Activated B cell treated with CpG ODN at 0.5 μM for 24 hours (primary cell): ENCODE data around the gene MME. TPM values are rescaled to one million over a fixed set of nuclear protein-coding genes. Genes with fewer than 3 reads are reported as not detected.

Source experiments
- ATAC-seq: fragments of 200-7000 bp; cut with Tn5 transposase; one replicate; pipeline ENCODE4 v1.10.0; 2021; ENCODE audit warnings: low read depth, mild to moderate bottlenecking, moderate library complexity
- CTCF ChIA-PET: fragments of 350-600 bp; sonication (Branson Sonifier 250); formaldehyde crosslinking; loops from one replicate; lab custom pipeline; 2021; ENCODE audit warnings: antibody characterized with exemption; lab: Charles Lee
- POLR2A ChIA-PET: fragments of 350-600 bp; sonication (Branson Sonifier 250); formaldehyde crosslinking; loops from one replicate; lab custom pipeline; 2021; ENCODE audit warnings: antibody characterized with exemption; lab: Charles Lee
- DNase-seq: peaks from one replicate; pipeline ENCODE4 v3.0.0; 2022
- H3K27ac Mint-ChIP-seq: one replicate; pipeline ENCODE4 v1.8.0; 2020; ENCODE audit warnings: mixed read lengths
- H3K27me3 Mint-ChIP-seq: one replicate; pipeline ENCODE4 v1.8.0; 2021; ENCODE audit warnings: mixed read lengths
- H3K36me3 Mint-ChIP-seq: one replicate; pipeline ENCODE4 v1.8.0; 2021; ENCODE audit warnings: low read depth, mixed read lengths
- H3K4me1 Mint-ChIP-seq: one replicate; pipeline ENCODE4 v1.8.0; 2021; ENCODE audit warnings: mixed read lengths
- H3K4me3 Mint-ChIP-seq: one replicate; pipeline ENCODE4 v1.8.0; 2020; ENCODE audit warnings: mild to moderate bottlenecking, mixed read lengths
- H3K9me3 Mint-ChIP-seq: one replicate; pipeline ENCODE4 v1.8.0; 2020; ENCODE audit warnings: mixed read lengths
- intact Hi-C: fragments of 100-400 bp; cut with micrococcal nuclease; formaldehyde crosslinking; loops from one replicate; pipeline ENCODE4 v1.15.1; 2024
- total RNA-seq: library from RNA; stranded (reverse); gene quantifications from 2 replicates; pipeline ENCODE4 v1.2.3, GENCODE V29; 2022
- TF ChIP-seq, protein P1 (sequence below): fragments of 200-600 bp; IDR thresholded peaks from one replicate; pipeline ENCODE4 v1.8.0; 2022; ENCODE audit warnings: antibody characterized with exemption, mild to moderate bottlenecking

Gene MME
- total RNA-seq, 1 donor from 2014 or later: 3.4 TPM

DNA sequence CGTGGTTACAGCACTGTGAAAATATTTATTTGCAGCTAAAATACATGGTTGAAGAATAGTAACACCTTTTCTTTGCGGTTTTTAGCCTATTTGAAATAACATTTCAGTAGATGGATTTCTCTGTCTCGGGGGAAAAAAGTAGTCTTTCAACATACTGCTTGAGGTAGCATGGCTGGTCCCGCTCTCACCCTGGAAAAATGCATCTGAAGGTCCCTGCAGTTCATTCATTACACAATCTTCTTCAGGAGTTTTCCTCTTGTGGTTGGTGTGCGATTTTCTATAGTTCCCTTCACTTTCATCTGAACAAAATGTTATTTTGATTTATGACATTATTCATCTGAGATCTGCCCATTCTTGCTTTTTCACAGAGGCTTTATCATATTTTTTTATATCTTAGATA, 137.5 kb downstream of the MME start:
- Mint-ChIP-seq H3K27ac (no peak overlapping the region), H3K4me1 (no peaks in the 10 kb centered on the region), H3K9me3 (no peaks in the 10 kb centered on the region), H3K27me3 (no peaks in the 10 kb centered on the region), H3K36me3 (no peaks in the 10 kb centered on the region), H3K4me3 (no peak overlapping the region)
- ChIA-PET POLR2A (no interaction called here), CTCF (no interaction called here)
- intact Hi-C loops: no loop called here
- TF ChIP-seq, protein P1, sequence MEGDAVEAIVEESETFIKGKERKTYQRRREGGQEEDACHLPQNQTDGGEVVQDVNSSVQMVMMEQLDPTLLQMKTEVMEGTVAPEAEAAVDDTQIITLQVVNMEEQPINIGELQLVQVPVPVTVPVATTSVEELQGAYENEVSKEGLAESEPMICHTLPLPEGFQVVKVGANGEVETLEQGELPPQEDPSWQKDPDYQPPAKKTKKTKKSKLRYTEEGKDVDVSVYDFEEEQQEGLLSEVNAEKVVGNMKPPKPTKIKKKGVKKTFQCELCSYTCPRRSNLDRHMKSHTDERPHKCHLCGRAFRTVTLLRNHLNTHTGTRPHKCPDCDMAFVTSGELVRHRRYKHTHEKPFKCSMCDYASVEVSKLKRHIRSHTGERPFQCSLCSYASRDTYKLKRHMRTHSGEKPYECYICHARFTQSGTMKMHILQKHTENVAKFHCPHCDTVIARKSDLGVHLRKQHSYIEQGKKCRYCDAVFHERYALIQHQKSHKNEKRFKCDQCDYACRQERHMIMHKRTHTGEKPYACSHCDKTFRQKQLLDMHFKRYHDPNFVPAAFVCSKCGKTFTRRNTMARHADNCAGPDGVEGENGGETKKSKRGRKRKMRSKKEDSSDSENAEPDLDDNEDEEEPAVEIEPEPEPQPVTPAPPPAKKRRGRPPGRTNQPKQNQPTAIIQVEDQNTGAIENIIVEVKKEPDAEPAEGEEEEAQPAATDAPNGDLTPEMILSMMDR: no peak
- ATAC-seq (no peak), DNase-seq (no peak)

DNA sequence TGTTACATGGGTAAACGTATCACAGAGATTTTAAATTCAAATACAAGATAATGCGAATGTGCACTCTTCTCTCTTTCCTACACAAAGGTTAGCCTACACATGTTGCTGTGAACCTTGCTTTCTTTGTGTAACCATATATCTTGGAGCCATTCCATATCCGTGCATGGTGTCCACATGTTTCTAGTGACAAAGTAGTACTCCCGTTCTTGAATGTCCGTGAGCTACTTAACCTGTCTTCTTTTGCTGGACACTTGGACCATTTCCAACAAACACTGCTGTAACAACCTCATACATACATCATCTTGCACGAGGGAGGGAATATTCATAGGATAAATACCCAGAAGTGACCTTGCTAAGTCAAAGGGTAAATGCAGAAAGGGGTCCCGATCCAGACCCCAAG, 138.3 kb downstream of the MME start:
- Mint-ChIP-seq H3K36me3 (no peaks in the 10 kb centered on the region), H3K4me3 (no peak overlapping the region), H3K4me1 (no peaks in the 10 kb centered on the region), H3K27ac (no peak overlapping the region), H3K27me3 (no peaks in the 10 kb centered on the region), H3K9me3 (no peaks in the 10 kb centered on the region)
- TF ChIP-seq, protein P1: no peak
- no peak for ATAC-seq
- intact Hi-C loops: no loop called here
- CTCF ChIA-PET: interaction anchor here (0.7 kb wide), 1 partner anchor 106 kb away, joined by 3 read pairs; no protein-coding TSS in a partner anchor
- DNase-seq: no peak
- POLR2A ChIA-PET: no interaction called here

DNA sequence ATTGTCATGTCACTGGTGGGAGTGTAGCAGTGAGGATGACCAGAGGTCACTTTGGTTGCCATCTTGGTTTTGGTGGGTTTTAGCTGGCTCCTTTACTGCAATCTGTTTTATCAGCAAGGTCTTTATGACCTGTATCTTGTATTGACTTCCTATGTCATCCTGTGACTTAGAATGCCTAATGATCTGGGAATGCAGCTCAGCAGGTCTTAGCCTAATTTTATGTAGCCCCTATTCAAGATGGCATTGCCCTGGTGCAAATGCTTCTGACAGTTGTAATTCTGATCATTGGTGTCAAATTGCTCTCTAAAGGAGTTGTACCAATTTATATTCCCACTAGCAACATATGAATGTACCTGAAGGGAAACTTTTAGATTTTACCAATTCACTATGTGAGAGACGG, 139.0 kb downstream of the MME start:
- Mint-ChIP-seq H3K27me3 (no peaks in the 10 kb centered on the region), H3K9me3 (no peaks in the 10 kb centered on the region), H3K27ac (no peak overlapping the region), H3K4me1 (no peaks in the 10 kb centered on the region), H3K36me3 (no peaks in the 10 kb centered on the region), H3K4me3 (no peak overlapping the region)
- DNase-seq (no peak), ATAC-seq (no peak)
- POLR2A ChIA-PET: no interaction called here
- TF ChIP-seq, protein P1: no peak
- CTCF ChIA-PET: no interaction called here
- intact Hi-C loops: no loop called here

DNA sequence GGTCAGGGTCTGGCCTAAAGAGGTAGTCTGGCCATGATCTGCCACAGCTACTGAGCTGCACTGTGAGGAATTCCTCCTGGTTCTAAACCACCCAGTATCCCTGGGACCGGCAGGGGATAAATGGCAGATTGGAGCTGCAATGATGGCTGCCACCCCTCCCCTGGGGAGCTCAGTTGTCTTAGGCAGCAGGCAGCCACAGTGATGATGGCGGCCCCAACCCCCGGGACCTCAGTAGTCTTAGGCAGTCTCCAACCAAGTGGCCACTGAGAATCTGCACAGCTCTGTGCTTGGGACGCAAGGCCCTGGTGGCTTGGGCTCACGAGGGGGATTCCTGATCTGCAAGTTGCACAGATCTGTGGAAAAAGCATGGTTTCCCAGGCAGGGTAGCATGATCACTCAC, 145.3 kb downstream of the MME start:
- ATAC-seq (no peak), DNase-seq (no peak)
- Mint-ChIP-seq H3K4me3 (no peak overlapping the region), H3K27ac (no peak overlapping the region), H3K9me3 (no peaks in the 10 kb centered on the region), H3K27me3 (no peaks in the 10 kb centered on the region), H3K4me1 (no peaks in the 10 kb centered on the region), H3K36me3 (no peaks in the 10 kb centered on the region)
- intact Hi-C loops: no loop called here
- CTCF ChIA-PET: no interaction called here
- TF ChIP-seq, protein P1: no peak
- POLR2A ChIA-PET: no interaction called here

DNA sequence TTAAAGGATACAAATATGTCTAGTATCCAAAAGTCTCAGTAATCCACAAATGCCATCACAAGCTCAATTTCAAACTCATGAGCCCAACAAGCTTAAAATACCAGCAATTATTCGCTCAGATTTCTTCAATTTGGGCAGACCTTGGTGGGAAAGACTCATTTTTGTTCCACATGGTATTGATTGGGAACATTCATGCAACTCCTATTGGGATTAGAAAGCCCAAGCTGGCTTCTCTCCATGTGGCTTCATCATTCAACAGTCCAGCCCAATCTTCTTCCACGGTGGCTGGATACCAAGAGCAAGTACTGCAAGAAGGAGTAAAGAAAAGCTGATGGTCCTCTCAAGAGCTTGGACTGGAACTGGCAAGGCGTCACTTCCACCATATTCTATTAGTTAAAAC, 147.0 kb downstream of the MME start:
- Mint-ChIP-seq H3K4me1 (no peaks in the 10 kb centered on the region), H3K27ac (no peak overlapping the region), H3K27me3 (no peaks in the 10 kb centered on the region), H3K36me3 (no peaks in the 10 kb centered on the region), H3K4me3 (no peak overlapping the region), H3K9me3 (no peaks in the 10 kb centered on the region)
- intact Hi-C loops: no loop called here
- ATAC-seq (no peak), DNase-seq (no peak)
- ChIA-PET POLR2A (no interaction called here), CTCF (no interaction called here)
- TF ChIP-seq, protein P1: no peak
